GM18873 (cell line): ENCODE measurements around the gene SERPINI1.

Experiments
- ATAC-seq: cut with Tn5 transposase; IDR thresholded peaks from one replicate; pipeline ENCODE4 v1.9.1; 2021; ENCODE audit warnings: mild to moderate bottlenecking, moderate library complexity, moderate number of reproducible peaks; ENCODE audit not compliant: unreplicated experiment, low FRiP score

SERPINI1 gene

GRCh38 chr3:167839460-167840134 lies 104.1 kb downstream of the SERPINI1 start:
- no peak for ATAC-seq

- ATAC-seq, result no peak
Observed at GRCh38 chr3:167840247-167840646, 104.7 kb downstream of the SERPINI1 start.

GRCh38 chr3:167843481-167843880 lies 108.0 kb downstream of the SERPINI1 start:
- ATAC-seq, result no peak

GRCh38 chr3:167843886-167844285 lies 108.4 kb downstream of the SERPINI1 start:
- ATAC-seq, result no peak

- no peak for ATAC-seq
Observed at GRCh38 chr3:167844528-167844927, 109.0 kb downstream of the SERPINI1 start.

GRCh38 chr3:167851171-167851570 lies 115.7 kb downstream of the SERPINI1 start:
- no peak for ATAC-seq

- no peak for ATAC-seq
Observed at GRCh38 chr3:167851749-167852148, 116.2 kb downstream of the SERPINI1 start.

GRCh38 chr3:167852216-167852615 lies 116.7 kb downstream of the SERPINI1 start:
- ATAC-seq, result no peak

GRCh38 chr3:167854063-167854462 lies 118.5 kb downstream of the SERPINI1 start:
- ATAC-seq, result no peak

GRCh38 chr3:167854846-167855245 lies 119.3 kb downstream of the SERPINI1 start:
- no peak for ATAC-seq

GRCh38 chr3:167855306-167855705 lies 119.8 kb downstream of the SERPINI1 start:
- ATAC-seq, result no peak

GRCh38 chr3:167858865-167859264 lies 123.3 kb downstream of the SERPINI1 start:
- ATAC-seq, result no peak

GRCh38 chr3:167859610-167860009 lies 124.1 kb downstream of the SERPINI1 start:
- ATAC-seq, result no peak

- ATAC-seq, result no peak
Observed at GRCh38 chr3:167861649-167862048, 126.1 kb downstream of the SERPINI1 start.

GRCh38 chr3:167862104-167862730 lies 126.7 kb downstream of the SERPINI1 start:
- ATAC-seq, result no peak

GRCh38 chr3:167863811-167864551 lies 128.5 kb downstream of the SERPINI1 start:
- ATAC-seq, result no peak

GRCh38 chr3:167864552-167864874 lies 129.0 kb downstream of the SERPINI1 start:
- ATAC-seq, result no peak

- ATAC-seq, result no peak
Observed at GRCh38 chr3:167866331-167866730, 130.8 kb downstream of the SERPINI1 start.

- no peak for ATAC-seq
Observed at GRCh38 chr3:167867981-167868380, 132.5 kb downstream of the SERPINI1 start.

GRCh38 chr3:167870181-167870580 lies 134.7 kb downstream of the SERPINI1 start:
- ATAC-seq, result no peak

GRCh38 chr3:167870759-167871158 lies 135.2 kb downstream of the SERPINI1 start:
- no peak for ATAC-seq

- no peak for ATAC-seq
Observed at GRCh38 chr3:167872032-167872431, 136.5 kb downstream of the SERPINI1 start.
